GM20000 (cell line): ENCODE data around the gene KLHL24.
"Not testable (repeated sequence)": the region's sequence is repeated elsewhere in the genome, so short reads cannot be mapped to it uniquely, and the experiment has no call there.

ENCODE experiments used
- DNase-seq: peaks from one replicate; pipeline ENCODE4 v3.0.0; 2012; ENCODE audit warnings: low spot score
- TF ChIP-seq, protein P1 (sequence below): IDR thresholded peaks from 2 replicates; pipeline ENCODE4 v1.5.1; 2012; ENCODE audit warnings: mild to moderate bottlenecking, control low read depth; ENCODE audit errors: extremely low read depth, missing control alignments

The KLHL24 gene

DNA sequence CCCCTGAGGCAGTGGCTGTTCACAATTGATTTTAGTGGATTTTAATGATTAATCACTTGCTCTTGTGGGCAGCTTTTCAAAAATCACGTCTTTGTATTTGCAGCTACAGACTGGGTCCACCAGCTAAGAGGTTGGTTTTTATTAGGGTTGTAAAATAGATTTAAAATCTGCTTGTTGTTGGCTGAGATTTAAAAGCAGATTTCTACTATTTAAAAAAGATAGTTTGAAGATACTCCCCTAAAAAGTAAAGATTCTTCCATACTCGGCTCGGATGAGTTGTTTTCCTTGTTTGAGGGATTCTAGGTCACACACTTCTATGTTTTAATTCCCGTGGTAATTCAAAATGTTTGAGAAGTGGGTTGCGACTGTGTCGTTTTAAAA, 1.7 kb downstream of the KLHL24 start:
- no peak for DNase-seq

DNA sequence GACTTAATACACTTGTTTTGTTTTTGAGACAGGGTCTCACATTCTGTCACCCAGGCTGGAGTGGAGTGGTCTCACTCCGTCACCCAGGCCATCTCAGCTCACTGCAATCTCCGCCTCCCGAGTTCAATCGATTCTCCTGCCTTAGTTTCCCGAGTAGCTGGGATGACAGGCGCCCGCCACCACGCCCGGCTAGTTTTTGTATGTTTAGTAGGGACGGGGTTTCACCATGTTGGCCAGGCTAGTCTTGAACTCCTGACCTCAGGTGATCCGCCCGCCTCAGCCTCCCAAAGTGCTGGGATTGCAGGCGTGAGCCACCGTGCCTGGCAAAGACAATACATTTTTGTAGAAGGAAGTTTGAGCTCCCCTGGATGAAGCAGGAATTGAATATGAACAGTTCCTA, 2.2 kb downstream of the KLHL24 start:
- not testable (repeated sequence) for DNase-seq

More for the DNA sequence above, 1.7 kb downstream of the KLHL24 start:
- TF ChIP-seq, protein P1, sequence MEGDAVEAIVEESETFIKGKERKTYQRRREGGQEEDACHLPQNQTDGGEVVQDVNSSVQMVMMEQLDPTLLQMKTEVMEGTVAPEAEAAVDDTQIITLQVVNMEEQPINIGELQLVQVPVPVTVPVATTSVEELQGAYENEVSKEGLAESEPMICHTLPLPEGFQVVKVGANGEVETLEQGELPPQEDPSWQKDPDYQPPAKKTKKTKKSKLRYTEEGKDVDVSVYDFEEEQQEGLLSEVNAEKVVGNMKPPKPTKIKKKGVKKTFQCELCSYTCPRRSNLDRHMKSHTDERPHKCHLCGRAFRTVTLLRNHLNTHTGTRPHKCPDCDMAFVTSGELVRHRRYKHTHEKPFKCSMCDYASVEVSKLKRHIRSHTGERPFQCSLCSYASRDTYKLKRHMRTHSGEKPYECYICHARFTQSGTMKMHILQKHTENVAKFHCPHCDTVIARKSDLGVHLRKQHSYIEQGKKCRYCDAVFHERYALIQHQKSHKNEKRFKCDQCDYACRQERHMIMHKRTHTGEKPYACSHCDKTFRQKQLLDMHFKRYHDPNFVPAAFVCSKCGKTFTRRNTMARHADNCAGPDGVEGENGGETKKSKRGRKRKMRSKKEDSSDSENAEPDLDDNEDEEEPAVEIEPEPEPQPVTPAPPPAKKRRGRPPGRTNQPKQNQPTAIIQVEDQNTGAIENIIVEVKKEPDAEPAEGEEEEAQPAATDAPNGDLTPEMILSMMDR, result no peak

DNA sequence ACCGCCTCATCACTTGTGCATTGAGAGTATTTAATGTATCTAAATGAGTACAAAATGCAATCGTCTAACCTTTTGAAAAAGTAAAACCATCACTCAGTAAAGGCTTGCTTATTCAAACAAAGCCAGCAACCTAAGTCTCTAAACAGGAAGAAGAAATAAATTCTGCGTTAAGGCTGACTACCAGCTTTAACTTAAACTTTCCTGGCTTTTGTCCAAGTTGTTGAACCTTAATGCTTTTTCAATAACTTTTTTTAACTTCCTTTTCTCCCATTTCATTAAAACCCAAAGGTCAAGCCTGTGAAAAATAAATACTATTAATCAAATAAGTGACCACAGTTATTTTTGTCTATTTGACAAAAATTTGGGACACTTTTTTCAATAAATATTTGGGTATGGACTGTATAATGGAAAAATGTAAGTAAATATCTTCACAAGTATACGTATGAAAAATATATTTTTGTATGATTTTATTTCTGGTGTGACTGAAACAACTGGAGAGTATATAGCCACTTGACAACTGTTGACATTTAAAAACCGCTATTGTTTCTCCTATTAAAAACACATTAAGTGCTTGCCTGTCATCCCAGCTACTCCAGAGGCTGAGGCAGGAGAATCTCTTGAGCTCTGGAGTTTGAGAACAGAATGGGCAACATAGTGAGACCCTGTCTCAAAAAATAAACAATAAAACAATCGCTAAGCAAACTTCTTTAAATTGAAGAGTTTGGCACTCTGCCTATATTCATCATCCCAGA, 2.9 kb downstream of the KLHL24 start:
- TF ChIP-seq, protein P1, result no peak
- DNase-seq, result no peak

DNA sequence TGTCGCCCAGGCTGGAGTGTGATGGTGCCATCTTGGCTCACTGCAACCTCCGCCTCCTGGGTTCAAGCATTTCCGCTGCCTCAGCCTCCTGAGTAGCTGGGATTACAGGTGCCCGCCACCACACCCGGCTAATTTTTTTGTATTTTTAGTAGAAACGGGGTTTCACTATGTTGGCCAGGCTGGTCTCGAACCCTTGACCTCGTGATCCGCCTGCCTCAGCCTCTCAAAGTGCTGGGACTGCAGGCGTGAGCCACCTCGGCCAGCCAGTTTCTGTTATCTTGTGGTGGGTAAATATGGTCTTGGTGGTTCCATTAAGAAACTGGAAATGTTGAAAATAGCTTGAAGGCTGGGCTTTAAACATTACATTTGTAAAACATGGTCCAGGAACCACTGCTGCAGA, 5.2 kb downstream of the KLHL24 start:
- not testable (repeated sequence) for DNase-seq

DNA sequence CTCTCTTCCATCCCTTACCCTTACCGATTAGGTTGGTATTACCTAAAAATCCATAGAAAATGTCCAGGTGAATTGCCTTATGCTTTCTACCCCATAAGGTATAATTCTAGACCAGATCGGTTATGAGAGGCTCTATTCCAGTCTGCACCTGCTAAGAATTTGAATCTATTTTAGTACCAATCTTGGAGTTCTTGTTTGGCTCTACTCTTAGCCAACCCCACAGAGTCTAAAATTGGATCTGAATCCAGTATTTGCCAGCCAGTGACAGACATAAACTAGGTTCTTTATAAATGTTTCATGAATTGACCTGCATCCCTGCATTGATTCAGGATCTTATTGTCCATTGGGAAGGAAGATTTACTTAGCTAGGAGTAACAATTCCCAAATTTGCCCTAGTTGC, 6.5 kb downstream of the KLHL24 start:
- TF ChIP-seq, protein P1, result no peak
- no peak for DNase-seq

DNA sequence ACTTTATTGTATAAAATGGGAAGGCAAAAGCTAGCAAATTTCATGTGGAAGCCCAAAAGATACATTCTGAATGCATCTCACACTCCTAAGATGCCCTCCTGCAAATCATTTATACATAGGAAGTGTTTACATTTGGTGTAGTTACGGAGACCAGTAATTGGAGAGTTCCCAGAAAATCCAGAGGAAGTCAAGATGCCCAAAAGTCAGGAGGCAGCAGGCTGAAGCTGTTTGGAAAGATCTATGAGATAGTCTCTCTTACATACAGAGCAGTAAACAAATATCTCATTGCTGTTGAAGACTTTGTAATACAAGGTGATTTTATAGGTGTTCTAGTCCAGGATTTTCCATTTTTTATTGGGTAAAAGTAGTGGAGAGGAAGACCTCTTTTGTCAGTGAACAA, 8.8 kb downstream of the KLHL24 start:
- TF ChIP-seq, protein P1, result no peak
- no peak for DNase-seq

DNA sequence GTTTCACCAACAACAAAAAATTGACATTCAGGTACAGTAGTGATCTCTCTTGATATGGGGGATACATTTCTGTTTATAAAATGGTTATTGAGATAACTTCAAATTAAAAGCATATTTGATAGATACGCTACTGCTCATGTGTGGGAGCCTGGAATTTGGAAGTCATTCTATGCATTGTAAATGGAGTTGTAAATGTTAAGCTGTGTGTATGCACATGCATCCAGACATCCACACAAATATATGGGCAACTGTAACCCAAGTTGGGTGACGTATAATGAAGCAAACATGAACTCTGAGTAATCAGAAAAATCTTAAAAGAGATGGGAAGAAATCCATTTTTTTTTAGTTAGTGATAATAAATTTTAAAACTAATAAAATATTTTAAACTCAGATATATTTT, 9.8 kb downstream of the KLHL24 start:
- no peak for DNase-seq
- TF ChIP-seq, protein P1, result no peak

DNA sequence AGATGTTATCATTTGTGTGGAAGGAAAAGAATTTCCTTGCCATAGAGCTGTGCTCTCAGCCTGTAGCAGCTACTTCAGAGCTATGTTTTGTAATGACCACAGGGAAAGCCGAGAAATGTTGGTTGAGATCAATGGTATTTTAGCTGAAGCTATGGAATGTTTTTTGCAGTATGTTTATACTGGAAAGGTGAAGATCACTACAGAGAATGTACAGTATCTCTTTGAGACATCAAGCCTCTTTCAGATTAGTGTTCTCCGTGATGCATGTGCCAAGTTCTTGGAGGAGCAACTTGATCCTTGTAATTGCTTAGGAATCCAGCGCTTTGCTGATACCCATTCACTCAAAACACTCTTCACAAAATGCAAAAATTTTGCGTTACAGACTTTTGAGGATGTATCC, 15.1 kb downstream of the KLHL24 start:
- TF ChIP-seq, protein P1, result no peak
- DNase-seq, result no peak
